GM19455 (cell line): Measurements from ENCODE around the gene INPP5A.
A peak's percentile ranks its signal among the peaks of the same experiment; 100 is the strongest.

ENCODE experiments used
- ATAC-seq: cut with Tn5 transposase; IDR thresholded peaks from one replicate; pipeline ENCODE4 v1.9.1; 2021; ENCODE audit not compliant: unreplicated experiment

INPP5A gene

DNA sequence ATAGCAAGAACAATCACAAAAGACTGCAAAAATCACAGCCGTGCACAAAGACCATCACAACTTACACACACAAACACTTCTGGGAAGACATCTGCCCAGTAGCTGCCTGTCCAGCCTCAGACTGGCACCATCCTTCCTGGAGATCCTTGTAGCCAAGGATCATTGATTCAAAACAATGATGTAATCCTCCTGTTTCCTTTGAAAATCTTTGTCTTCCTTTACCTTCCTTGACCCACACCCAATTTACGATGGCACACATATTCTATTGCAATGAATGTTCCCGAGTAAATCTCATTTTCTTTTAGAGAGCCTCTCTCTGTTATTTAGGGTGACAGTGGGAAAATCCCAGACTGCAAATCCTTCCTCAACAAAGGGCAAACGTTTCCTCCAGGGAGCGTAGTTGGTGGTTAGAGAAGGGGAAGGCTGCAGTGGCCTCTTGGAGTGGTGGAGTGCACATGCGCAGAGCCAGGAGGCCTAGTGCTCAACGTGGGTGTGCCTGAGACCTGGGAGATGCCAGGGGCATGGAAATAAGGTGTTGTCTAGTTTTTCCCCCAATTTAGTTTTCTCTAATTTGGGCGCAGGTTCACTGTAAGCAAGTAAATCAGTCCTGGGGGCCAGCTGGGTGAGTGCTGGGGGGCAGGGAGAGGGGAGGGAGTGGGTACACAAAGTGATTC lies 3.1 kb upstream of the INPP5A start:
- no peak for ATAC-seq

DNA sequence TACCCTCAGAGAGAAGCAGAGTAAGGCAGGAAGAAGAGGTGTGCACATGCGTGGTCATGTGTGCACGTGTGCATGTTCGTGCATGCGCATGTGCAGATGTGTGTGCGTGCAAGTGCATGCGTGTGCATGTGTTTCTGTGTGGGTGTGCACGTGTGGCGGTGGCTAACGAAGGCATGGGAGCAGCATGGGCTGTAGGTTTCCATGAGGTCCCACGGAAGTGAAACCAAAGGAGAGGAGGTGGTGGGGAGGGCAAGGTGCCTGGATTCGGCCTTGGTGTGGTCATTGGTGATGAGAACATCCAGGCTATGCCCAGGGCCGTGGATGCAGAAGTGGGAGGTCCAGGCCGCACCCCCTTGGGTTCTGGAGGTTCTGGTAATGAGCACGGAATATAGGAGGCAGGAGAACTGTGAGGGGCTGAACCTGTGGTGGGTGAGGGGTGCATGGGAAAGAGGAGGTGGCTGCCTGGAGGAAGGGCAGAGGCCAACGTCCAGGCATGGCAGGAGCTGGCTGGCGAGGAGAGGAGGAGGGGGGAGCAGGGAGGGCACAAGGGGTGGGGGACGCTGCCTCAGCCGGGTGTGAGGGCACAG lies 2.4 kb upstream of the INPP5A start:
- no peak for ATAC-seq

DNA sequence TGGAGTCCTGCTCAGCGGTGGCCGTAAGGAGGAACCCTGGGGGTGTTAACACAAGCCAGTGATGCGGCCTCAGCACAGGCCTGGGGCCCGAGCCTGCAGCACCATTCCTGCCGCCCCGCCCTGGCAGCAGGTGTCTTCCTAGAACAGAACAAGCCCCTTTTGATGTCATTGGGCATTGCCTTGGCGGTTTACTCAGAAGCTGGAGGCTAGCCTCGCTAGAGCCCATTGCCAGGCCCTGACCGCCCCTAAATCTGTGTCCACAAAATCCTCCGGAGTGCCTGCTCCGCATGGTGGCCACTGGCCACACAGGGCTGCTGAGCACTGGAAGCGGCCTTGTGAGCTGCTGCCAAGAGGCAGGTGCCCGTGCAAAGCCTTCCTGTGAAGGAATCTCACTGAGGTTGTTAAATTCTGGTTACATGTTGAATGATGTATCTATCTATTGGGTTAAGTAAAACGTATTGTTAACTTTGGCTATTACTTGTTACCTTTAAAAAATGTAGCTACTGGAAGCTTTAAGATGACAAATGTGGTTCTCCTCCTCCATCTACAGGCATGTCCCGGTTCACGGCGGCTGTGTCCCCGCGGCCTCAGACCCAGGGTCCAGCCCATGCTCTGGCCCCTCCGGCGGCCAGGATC lies 1.2 kb upstream of the INPP5A start:
- peak; percentile 1 for ATAC-seq

DNA sequence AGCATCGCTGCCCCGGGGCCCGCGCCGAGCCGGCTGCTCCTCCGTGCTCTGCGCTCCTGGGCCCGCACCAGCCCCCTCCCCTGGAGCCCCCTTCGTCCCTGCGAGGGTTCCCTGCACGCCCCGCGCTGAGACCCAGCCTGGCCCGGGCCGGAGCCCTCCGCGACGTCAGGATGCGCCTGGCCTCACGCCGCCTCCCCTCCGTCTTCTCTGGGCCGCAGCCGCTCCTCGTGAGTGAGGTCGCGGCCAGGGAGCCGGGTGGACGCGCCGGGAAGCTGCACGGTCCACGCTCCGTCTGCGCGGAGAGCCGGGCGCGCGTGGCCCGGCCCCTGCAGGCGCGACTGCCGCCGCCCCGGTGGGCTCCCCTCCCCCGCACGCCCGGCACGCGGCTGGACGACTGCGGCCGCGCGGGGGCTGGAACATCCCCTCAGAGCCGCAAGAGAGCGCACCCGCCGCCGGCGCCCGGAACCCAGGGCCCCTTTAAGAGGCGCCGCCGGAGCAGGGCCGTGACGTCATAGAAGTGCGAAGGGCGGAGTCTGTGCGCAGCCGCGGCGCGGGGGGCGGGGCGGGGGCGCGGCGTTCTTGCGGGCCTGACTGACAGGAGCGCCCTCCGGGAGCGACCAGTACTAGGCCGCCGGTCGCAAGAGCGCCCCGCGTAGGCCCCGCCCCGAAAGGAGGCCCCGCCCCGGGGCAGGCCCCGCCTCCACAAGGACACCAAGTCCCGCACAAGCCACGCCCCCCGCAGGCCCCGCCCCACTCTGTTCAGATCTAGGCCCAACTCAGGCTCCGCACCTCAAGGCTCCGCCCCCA lies 507 bp upstream of the INPP5A start:
- peak; percentile 91 for ATAC-seq

DNA sequence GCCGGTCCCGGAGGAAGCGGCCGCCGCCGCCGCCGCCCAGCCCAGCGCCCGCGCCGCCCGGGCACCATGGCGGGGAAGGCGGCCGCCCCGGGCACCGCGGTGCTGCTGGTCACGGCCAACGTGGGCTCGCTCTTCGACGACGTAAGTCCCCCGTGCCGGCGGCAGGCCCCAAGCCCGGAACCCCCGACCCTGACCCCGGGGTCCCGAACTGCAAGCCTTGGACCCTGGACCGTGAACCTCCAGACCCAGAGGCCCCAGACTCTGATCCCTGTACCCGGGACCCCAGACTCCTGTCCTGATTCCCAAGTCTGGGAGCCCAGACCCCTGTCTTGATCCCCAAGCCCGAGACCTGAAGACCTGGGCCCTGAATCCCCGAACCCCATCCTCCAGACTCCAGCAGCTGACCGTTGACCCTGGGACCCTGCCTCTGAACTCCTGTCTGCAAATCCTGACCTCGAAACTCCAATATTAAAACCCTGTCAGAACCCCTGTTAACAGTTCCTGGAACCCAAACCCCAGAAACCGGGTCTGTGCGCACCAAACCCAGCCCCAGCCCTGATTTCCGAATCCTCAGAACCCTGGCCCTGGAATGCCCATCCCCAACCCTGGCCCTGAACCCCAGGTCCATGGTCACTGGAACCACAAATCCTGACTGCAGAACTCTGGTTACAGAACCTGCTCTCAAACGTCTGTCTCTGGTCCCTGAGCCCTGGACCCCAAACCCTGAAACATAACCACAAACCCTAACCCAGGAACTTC lies 623 bp downstream of the INPP5A start:
- no peak for ATAC-seq

DNA sequence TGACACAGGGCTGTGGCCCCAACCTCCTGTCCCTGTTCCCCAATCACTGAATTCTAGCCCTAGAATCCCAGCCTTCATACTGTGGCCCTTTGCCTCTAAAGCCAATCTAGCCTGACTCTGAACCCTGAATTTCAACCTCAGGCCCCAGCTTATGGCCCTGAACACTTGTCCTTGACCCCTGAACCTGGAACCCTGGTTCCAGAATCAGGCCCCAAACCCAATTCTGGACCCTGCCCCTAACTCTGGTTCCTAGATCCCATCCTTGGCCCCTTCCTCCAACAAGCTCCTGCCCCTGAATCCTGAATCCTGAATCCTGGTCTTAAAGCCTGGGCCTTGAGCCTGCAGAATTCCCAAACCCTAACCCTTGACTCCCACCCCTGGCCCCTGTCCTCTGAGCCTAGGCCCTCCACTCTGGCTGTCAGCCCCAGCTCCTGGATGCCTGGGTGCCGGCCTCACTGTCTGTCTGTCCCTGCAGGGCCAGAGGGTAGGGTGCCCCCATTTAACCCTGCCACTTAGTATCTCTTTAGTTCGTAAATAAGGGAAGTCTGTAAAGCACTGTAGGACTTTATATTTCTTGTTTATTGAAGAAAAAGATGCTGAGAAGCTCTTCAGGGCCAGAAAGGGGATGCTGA lies 1.3 kb downstream of the INPP5A start:
- no peak for ATAC-seq

DNA sequence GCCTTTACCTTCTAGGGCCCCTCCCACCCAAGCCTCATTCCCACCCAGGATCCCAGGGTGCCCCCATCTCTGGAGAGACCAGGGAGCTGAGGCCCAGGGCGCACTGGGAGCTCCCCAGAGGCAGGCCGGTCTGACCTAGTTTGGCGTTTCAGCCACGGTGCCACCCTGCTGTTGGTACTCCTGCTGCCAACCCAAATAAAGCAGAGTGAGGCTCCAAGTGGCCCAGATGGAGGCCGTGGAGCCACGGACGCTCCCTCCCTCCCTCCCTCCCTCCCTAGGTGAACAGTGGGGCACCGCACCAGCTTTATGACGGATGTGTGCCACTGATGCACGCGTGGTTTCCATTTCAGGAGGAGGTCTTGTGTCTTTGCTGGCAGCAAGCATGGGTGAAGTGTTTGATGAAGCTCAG lies 1.8 kb downstream of the INPP5A start:
- ATAC-seq = no peak

DNA sequence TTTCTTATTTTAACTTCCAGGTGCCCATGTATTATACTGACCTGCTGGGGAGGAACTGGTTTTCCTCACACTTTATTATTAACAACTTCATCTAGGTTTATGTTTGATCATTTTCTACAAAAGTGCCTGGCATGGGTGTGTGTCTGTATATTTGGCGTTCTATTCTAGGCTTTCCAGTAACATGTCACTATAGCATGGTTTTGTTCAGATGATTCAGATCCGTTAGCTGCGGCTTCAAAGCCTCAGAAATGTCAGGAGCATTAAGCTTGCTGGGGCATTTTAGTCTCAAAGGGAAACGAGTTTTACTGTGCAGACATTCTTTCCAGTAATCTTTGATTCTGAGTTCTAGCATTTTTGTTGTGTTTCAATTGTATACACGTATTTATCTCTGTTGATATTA lies 2.3 kb downstream of the INPP5A start:
- no peak for ATAC-seq

DNA sequence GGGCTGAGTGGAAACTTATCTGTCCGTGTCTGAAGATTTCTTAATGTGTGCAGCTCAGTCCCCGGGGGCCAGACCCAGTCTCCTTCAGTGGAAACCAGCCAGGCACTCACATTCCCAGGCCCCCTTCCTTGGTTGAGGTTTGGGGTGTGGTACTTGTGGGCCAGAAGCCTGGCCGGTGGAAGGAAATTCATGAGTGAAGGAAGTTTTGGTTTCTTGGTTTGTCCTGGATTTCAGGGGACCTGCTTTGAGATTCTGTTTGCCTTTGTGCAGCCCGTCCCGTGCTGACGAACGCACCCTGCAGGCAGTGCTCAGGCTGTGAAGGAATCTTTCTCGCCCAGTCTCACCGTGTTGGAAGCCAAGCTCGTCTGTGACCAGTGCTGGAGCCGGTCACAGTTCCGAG lies 2.9 kb downstream of the INPP5A start:
- no peak for ATAC-seq

DNA sequence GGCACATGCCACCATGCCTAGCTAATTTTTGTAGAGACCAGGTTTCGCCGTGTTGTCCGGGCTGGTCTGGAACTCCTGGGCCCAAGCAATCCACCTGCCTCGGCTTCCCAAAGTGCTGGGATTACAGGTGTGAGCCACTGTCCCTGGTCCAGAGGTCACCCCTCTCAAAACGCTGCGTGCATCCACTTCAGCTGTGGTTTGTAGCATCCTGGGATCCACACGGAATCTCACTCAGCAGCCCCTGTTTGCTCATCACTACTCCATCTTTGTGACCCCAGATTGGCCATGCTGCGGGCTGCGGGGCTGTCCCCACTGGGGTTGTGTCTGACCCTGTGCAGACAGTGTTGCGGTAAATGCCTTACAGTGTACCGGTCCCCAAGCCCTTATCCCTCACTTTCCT lies 3.5 kb downstream of the INPP5A start:
- no peak for ATAC-seq

DNA sequence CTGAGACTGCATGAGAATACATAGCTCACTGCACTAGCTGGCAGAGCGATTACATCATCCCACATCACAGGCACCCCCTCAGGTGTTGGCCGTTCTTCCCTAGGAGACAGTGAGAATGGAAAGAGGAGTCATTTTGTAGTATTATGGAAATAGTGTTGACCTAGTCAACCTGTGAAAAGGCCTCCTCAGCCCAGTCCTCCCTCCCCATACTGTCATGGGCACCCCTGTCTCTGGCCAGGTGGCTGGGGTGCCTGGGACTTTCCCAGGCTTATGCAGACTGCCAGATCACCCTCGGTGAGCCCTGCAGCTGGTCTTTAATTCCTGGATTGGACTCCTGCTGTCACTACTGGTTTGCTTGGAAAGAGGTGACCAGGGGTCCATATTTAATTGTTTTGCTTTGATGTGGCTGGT lies 4.0 kb downstream of the INPP5A start:
- ATAC-seq = no peak

DNA sequence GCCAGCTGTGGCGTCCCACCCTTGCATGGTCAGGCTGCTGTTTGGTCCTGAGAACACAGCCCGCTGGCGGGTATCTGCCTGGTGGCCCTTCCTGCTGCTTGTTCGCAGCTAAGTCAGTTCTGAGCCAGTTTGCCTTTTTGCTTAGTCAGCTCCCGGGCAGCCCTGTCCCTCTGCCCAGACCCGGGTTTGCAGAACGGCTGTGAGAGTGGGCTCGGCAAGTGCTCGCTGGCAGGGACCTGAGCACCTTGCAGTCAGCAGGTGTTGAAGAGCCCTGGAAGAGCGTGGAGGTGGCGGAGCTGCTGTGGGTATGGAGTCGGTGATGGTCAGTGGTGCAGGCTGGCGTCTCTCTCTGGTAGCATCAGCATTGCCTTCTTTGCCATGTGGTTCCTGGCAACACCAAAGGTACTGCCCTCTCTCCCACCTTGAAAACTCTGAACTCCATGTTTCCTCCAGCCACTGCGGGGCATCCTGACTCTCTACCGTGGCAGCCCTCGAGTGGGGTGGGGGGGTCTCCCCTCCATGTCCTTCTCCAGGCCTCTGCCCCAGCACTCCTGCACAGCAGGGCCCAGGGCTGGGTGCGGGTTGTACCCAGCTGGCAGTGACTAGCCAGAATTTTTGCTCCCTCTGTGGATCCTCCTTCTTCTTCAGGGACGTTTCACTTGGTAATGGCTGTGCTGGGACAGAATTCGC lies 4.6 kb downstream of the INPP5A start:
- no peak for ATAC-seq

DNA sequence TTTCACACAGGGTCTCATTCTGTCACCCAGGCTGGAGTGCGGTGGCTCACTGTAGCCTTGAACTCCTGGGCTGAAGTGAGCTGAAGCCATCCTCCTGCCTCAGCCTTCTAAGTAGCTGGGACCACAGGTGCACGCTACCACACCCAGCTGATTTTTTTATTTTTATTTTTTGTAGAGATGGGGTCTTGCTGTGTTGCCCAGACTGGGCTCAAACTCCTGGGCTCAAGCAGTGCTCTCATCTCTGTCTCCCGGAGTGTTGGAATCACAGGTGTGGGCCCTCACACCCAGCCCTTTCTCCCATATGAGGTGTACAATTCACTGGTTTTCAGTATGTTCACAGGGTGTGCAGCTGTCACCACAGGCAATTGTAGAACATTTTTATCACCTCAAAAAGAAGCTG lies 5.2 kb downstream of the INPP5A start:
- no peak for ATAC-seq

DNA sequence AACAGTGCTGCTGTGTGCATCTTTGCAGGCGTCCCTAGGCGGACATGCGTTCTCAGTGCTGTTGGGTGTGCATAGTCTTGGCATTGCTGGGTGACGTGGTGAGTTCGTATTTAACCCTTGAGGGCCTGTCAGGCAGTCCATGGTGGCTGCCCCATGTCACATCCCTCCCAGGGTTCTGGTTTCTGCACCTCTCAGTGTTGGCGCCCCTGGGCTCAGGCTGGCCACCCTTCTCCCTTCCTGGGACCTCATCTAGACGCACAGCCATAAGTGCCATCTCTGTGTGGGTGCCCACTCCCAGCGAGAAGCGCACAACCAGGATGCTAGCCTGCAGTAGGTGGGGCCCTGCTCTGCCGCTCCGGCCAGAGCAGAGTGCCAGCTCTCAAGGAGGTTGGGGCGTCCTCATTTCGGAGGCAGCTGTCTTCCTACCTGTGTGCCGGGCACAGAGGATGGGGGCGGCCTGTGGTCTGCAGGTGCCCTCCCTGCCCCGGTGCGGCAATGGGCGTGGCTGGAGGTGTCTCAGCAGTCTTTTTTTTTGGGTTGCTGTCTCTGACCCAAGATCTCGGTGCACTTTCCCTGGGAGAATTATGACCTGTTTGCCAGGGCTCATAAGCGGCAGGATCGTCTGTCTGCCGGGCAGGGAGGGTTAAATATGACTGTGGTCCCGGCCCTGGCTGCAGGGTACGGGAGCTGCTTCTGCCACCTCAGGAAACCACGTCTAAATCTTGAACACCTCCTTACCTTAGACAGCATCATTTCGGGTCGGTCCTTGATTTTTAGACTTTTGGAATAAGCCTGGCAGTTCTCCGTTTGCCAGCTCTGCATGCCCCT lies 6.5 kb downstream of the INPP5A start:
- no peak for ATAC-seq

DNA sequence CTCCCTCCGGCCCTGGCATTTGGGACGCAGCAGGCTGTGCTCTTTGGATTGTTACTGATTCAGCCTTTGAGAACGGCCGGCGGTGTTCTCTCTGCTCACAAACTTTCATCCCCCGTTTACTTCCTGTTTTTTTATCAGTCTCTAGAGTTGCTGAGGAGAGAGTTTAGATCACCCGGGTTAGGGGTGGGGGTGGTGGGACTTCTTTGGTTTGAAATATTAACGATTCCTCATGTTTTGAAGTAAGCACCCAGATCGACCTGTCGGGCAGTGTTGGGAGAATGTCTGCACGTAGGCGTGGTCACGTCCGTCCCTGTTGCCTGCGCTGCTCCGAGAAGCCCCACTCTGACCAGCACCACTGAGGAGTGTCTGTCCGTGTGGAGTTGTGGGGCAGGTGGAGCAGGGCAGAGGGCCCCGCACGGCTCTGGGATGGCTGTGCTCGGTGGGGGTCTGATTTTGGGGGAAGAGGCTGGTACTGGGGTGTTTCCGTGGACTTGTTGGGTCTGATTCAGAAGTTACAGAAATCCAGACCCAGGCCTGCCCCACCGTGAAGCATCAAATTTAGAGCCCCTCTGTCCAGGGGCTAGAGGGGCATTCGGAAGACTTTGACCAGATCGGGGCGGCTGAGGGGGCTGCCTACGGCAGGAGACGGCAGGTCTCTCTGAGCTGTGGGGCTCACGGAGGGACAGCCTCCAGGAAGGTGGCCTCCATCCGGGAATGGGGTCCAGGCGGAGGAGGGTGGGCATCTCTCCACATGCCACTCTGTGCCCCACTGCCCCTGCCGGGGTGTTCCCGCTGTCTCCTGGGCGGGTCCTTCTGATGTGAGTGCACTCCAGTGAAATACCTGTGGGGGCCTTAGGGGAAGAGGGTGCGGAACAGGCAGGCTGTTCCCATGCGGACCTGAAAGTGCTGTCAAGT lies 7.4 kb downstream of the INPP5A start:
- ATAC-seq = no peak

DNA sequence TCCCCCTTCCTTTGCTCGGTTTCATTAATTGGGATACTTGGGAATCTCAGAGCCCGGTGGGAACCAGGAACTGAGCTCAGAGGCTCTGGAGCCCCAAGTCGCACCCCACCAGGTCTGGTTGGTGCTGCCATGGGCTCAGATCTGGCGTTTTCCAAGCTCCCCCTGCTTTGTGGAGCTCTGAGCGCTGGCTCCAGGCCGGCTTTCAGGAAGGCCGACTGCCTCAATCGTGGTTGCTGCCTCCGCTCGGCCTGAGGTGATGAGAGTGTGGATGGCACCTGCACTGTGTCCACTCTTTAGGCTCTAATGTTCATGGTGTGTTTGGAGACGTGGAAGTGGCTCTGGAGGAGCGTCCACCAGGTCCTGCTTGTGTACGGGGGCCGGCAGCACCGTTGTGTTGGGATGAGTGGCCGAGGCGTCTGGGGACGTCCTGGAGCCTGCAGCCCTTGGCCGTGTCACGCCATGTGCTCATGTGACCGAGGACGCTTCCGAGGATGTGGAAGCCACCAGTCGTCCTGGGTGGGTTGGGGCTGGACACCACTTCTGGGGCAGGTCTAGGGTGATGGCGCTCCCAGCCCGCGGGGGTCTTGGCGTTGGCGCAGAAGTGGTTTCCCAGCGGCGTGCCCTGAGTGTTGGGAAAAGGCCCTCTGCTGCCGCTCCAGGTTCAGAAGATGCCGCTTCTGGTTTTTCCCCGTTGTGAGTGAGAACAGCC lies 8.2 kb downstream of the INPP5A start:
- ATAC-seq = no peak

DNA sequence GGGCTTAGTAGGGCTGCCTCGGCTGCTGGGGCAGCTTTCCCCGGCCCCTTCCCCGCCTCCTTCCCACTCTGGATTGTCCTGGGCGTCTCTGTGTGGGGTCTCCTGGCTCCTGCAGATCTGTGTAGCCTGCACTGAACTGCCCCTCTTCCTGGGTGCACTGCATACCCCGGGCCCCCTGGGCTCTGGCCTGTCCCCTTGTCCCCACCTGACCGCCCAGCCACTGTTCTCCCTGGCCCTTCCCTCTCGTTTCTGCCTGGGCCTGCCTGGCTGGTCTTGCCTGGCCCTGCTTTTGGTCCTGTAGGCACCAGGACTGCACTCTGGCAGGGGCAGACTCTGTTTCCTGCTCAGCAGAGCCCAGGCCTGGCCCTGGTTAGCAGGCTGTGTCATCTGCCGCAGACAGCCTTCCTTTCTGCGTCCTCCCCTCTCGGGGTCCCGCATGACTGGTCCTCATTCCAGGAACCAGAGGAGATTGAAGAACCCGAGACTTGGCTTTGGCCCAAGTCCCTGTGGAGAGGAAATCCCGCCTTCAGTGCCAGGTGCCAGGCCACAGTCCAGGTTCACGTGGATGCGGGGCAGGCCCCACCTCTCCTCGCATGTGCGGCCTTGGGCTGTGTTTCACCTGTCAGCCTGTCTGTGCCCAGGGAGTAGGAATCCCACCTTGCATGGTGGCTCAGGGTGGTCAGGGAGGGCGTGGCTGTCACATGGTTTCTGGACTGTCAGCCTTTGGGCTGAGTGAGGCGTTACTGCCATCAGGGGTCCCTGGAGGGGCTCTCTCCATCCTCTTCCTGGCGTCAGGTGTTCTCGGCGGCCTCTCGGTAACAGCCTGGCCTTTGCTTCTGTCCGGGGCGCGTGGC lies 9.2 kb downstream of the INPP5A start:
- ATAC-seq = no peak
